GM21526 (cell line): ENCODE measurements around the gene RHBDL1.
"Not testable (repeated sequence)": the region's sequence is repeated elsewhere in the genome, so short reads cannot be mapped to it uniquely, and the experiment has no call there.

Source experiments
- ATAC-seq: cut with Tn5 transposase; IDR thresholded peaks from one replicate; pipeline ENCODE4 v1.9.1; 2021; ENCODE audit warnings: moderate library complexity; ENCODE audit not compliant: unreplicated experiment, low FRiP score

RHBDL1 gene

GRCh38 chr16:704047-704446, 28.6 kb downstream of the RHBDL1 start:
- ATAC-seq = no peak

GRCh38 chr16:704552-705380, 29.3 kb downstream of the RHBDL1 start:
- ATAC-seq = no peak

GRCh38 chr16:705431-706188, 30.1 kb downstream of the RHBDL1 start, which contains the start of gene FBXL16:
TSS of gene FBXL16 (minus strand) at chr16:705801. CDS start at chr16:697405, 8,396 bp downstream.
- ATAC-seq = no peak

- no peak for ATAC-seq
These were observed 31.0 kb downstream of the RHBDL1 start for GRCh38 chr16:706189-707061.

GRCh38 chr16:707062-707538, 31.6 kb downstream of the RHBDL1 start:
- no peak for ATAC-seq

GRCh38 chr16:708019-708418, 32.5 kb downstream of the RHBDL1 start:
- ATAC-seq = no peak

- no peak for ATAC-seq
These were observed 33.5 kb downstream of the RHBDL1 start for GRCh38 chr16:708959-709358.

- ATAC-seq = no peak
These were observed 34.4 kb downstream of the RHBDL1 start for GRCh38 chr16:709566-710499.

GRCh38 chr16:710500-711075, 35.1 kb downstream of the RHBDL1 start:
- ATAC-seq = no peak

GRCh38 chr16:711084-711483, 35.6 kb downstream of the RHBDL1 start:
- ATAC-seq = no peak

GRCh38 chr16:711548-712320, 36.3 kb downstream of the RHBDL1 start:
- no peak for ATAC-seq

- ATAC-seq = not testable (repeated sequence)
These were observed 37.3 kb downstream of the RHBDL1 start for GRCh38 chr16:712740-713250.

GRCh38 chr16:714079-714478, 38.6 kb downstream of the RHBDL1 start:
- no peak for ATAC-seq

GRCh38 chr16:714558-715476, 39.3 kb downstream of the RHBDL1 start, which contains the start of gene METRN:
TSS of gene METRN (plus strand) at chr16:715118. CDS start at chr16:715290, 172 bp downstream.
- no peak for ATAC-seq

- ATAC-seq = no peak
These were observed 40.2 kb downstream of the RHBDL1 start for GRCh38 chr16:715477-716199.

- ATAC-seq = no peak
These were observed 40.7 kb downstream of the RHBDL1 start for GRCh38 chr16:716200-716568.
